Measurements from ENCODE around the gene ZKSCAN3.

DNA sequence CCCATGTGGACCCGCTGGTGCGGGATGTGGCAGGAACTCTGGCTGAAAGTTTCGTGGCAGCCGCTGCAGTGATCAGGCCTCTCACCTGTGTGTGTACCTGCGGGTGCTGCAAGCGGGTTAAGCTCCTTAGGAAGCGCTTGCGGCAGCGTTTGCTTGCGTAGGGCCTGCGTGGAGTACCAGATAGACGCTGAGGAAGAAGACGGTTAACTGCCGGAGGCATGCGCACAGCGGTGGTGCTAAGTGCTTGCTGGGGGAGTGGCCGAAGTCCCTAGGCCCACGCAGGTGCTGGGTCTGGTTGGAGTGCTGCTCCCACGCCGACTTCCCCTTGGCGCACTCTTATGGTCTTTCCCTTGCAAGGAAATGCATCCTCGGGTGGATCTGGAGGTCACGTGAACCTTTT is 36.8 kb upstream of the ZKSCAN3 start:
- TF ChIP-seq CTCF (IDR thresholded peaks at IDR 0.05; ENCODE audit: poor library complexity, severe bottlenecking) = no peak
- no peak for TF ChIP-seq POLR2AphosphoS5 (IDR thresholded peaks at IDR 0.05)
- TF ChIP-seq SMC3 (conservative IDR thresholded peaks at IDR 0.05; ENCODE audit: poor library complexity) = no peak
- TF ChIP-seq EZH2 (IDR thresholded peaks at IDR 0.05; ENCODE audit: borderline replicate concordance, insufficient read depth, low read length, poor library complexity, severe bottlenecking) = no peak
- no peak for TF ChIP-seq EP300 (conservative IDR thresholded peaks at IDR 0.05; ENCODE audit: poor library complexity, severe bottlenecking)
- TF ChIP-seq REST (IDR thresholded peaks at IDR 0.05; ENCODE audit: borderline replicate concordance) = no peak
- no peak for TF ChIP-seq RAD21 (conservative IDR thresholded peaks at IDR 0.05)
- no peak for TF ChIP-seq TAF1 (IDR thresholded peaks at IDR 0.05; ENCODE audit: low read depth)
- no peak for TF ChIP-seq MXI1 (conservative IDR thresholded peaks at IDR 0.05; ENCODE audit: poor library complexity, severe bottlenecking)
